CD4-positive, alpha-beta T cell (primary cell): ENCODE measurements around the gene SPAG9. TPM values are rescaled to one million over a fixed set of nuclear protein-coding genes. Genes with fewer than 3 reads are reported as not detected.

Source experiments
- ATAC-seq: fragments of 200-7000 bp; cut with Tn5 transposase; one replicate; pipeline ENCODE4 v1.10.0; 2022; ENCODE audit warnings: mild to moderate bottlenecking; ENCODE audit not compliant: poor library complexity
- CTCF ChIA-PET: fragments of 350-600 bp; sonication (Branson Sonifier 250); formaldehyde crosslinking; loops from one replicate; lab custom pipeline; 2021; ENCODE audit warnings: antibody characterized with exemption, inconsistent platforms; lab: Charles Lee
- POLR2A ChIA-PET: fragments of 350-600 bp; sonication (Branson Sonifier 250); formaldehyde crosslinking; loops from one replicate; lab custom pipeline; 2021; ENCODE audit warnings: antibody characterized with exemption, inconsistent platforms; lab: Charles Lee
- DNase-seq, 14 experiments: peaks; one replicate each; pipeline ENCODE4 v3.0.0-alpha.2; 2013 to 2020; ENCODE audit warnings: mixed read lengths in 2 of 14
- H3K27ac ChIP-seq, 2 donors: one replicate each; pipeline versions ENCODE4 v1.5.1 to v1.7.0; 2013; ENCODE audit warnings: low read length in 2 of 2, low read depth in 1 of 2, mild to moderate bottlenecking in 1 of 2
- H3K27me3 ChIP-seq, 2 experiments: 1 replicate in 1 of 2; 2 replicates in 1 of 2; pipeline versions ENCODE4 v1.6.1 to v1.7.0; 2013; ENCODE audit warnings: low read length in 2 of 2, control low read depth in 1 of 2, mild to moderate bottlenecking in 1 of 2, moderate library complexity in 1 of 2; ENCODE audit not compliant: insufficient read depth in 2 of 2, control insufficient read depth in 1 of 2
- H3K36me3 ChIP-seq: one replicate; pipeline ENCODE4 v1.6.1; 2013; ENCODE audit warnings: low read length, control low read depth; ENCODE audit not compliant: insufficient read depth
- H3K4me1 ChIP-seq: one replicate; pipeline ENCODE4 v1.6.1; 2013; ENCODE audit warnings: low read length, control low read depth; ENCODE audit not compliant: insufficient read depth
- H3K4me3 ChIP-seq: one replicate; pipeline ENCODE4 v1.5.1; 2013; ENCODE audit warnings: mild to moderate bottlenecking, low read length, moderate library complexity
- H3K9me3 ChIP-seq, 2 experiments: 1 replicate in 1 of 2; 2 replicates in 1 of 2; pipeline versions ENCODE4 v1.6.1 to v1.7.0; 2013; ENCODE audit warnings: low read length in 2 of 2, mild to moderate bottlenecking in 2 of 2, control low read depth in 1 of 2, moderate library complexity in 1 of 2; ENCODE audit not compliant: control insufficient read depth in 1 of 2, insufficient read depth in 1 of 2
- H3K27ac Mint-ChIP-seq: one replicate; pipeline ENCODE4 v1.8.0; 2020; ENCODE audit warnings: mixed read lengths
- H3K27me3 Mint-ChIP-seq: one replicate; pipeline ENCODE4 v1.8.0; 2021; ENCODE audit warnings: mixed read lengths
- H3K36me3 Mint-ChIP-seq: one replicate; pipeline ENCODE4 v1.8.0; 2021; ENCODE audit warnings: low read depth, mixed read lengths
- H3K4me1 Mint-ChIP-seq: one replicate; pipeline ENCODE4 v1.8.0; 2021; ENCODE audit warnings: low read depth, mixed read lengths
- H3K4me3 Mint-ChIP-seq: one replicate; pipeline ENCODE4 v1.8.0; 2020; ENCODE audit warnings: mild to moderate bottlenecking, mixed read lengths
- H3K9me3 Mint-ChIP-seq: one replicate; pipeline ENCODE4 v1.8.0; 2020; ENCODE audit warnings: mixed read lengths
- intact Hi-C, 2 experiments: fragments of 100-400 bp; cut with DNase I in 1 of 2; cut with micrococcal nuclease in 1 of 2; formaldehyde crosslinking; loops; one replicate each; pipeline versions ENCODE4 v1.15.1 to v1.9.0; 2023 to 2025; cut with DNase I, micrococcal nuclease
- total RNA-seq, 174 experiments: library from RNA in 2 of 174; stranded (reverse) in 2 of 174; gene quantifications; one replicate each; pipeline ENCODE4 v1.2.3 and lab custom pipeline; 2021 to 2026
- TF ChIP-seq, protein P1 (sequence below): fragments of 200-600 bp; IDR thresholded peaks from one replicate; pipeline ENCODE4 v1.8.0; 2022; ENCODE audit warnings: antibody characterized with exemption, mild to moderate bottlenecking

The SPAG9 gene
- total RNA-seq, 2 experiments from 2014 or later, result 60.2 to 64.6 TPM

DNA sequence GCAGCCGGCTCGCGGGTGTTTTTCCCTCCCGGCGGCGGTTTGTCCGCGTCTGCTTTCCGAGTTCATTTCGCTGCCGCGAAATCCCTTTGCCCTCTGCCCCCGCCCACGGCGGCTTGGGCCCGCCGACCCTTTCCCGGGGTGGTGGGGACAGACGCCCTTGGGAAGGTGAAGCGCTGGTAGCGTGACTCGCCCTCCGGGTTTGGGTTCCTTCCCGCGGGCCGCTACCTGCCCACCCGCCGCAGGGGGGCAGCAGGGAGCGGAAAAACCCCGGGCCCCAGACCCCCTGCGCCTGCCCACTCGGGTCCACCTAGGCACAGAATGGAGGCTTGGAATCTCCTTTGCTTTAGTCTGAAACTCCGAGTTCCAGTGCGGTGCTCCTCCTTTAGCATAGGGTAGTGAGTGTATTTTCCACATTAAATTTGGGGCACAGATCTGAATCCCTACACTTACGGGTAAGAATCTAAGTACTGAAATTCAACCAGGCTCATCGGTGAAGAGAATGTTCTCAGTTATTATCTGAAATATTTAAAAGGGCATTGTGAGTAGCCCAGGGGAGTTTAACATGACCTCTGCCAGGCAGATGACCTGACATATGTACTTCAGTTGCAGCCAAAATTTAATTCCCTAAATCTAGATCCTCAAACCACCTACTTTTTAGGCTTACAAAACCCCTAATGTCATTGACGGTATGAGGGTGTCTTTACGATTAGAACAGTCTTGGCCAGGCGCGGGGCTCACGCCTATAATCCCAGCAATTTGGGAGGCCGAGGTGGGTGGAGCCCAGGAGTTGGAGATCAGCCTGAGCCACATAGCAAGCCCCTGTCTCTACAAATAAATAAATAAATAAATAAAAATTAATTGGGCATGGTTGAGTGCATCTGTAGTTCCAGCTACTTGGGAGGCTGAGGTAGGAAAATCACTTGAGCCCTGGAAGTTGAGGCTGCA is 46.6 kb upstream of the SPAG9 start:
- H3K4me3 ChIP-seq, result peak overlapping the region; percentile 76
- peaks cover 54% of the 10 kb centered on the region for H3K36me3 Mint-ChIP-seq
- DNase-seq (peak; percentile 31 to 77 (median 52)), ATAC-seq (peak; percentile 67)
- TF ChIP-seq, protein P1, sequence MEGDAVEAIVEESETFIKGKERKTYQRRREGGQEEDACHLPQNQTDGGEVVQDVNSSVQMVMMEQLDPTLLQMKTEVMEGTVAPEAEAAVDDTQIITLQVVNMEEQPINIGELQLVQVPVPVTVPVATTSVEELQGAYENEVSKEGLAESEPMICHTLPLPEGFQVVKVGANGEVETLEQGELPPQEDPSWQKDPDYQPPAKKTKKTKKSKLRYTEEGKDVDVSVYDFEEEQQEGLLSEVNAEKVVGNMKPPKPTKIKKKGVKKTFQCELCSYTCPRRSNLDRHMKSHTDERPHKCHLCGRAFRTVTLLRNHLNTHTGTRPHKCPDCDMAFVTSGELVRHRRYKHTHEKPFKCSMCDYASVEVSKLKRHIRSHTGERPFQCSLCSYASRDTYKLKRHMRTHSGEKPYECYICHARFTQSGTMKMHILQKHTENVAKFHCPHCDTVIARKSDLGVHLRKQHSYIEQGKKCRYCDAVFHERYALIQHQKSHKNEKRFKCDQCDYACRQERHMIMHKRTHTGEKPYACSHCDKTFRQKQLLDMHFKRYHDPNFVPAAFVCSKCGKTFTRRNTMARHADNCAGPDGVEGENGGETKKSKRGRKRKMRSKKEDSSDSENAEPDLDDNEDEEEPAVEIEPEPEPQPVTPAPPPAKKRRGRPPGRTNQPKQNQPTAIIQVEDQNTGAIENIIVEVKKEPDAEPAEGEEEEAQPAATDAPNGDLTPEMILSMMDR, result peak; percentile 87
- ChIA-PET CTCF (interaction anchor here (1.2 kb wide), 1 partner anchor 14 kb away, joined by 3 read pairs; the partner anchor contains the start of gene NME1), POLR2A (interaction anchor here (1.3 to 2.1 kb wide), 6 partner anchors 14 to 301 kb away, joined by 3 to 16 read pairs (median 4); partner anchors contain the start of genes NME1, SPAG9 and TOB1)
- no peaks in the 10 kb centered on the region for H3K9me3 Mint-ChIP-seq
- peak overlapping the region; percentile 38 for H3K27ac Mint-ChIP-seq
- intact Hi-C loops, result loop anchor here (5.0 kb wide), 4 partner anchors 90 to 460 kb away; partner anchors contain the start of genes ANKRD40 (in 1 of the 2), MBTD1 (in 1 of the 2) and UTP18 (in 1 of the 2)
- H3K36me3 ChIP-seq, result peaks cover 29% of the 10 kb centered on the region
- peak overlapping the region; percentile 50 to 65 for H3K27ac ChIP-seq
- no peaks in the 10 kb centered on the region for H3K27me3 ChIP-seq
- peak overlapping the region; percentile 69 for H3K4me3 Mint-ChIP-seq
- no peaks in the 10 kb centered on the region for H3K27me3 Mint-ChIP-seq
- peaks cover 20% of the 10 kb centered on the region for H3K4me1 ChIP-seq
- no peaks in the 10 kb centered on the region for H3K9me3 ChIP-seq
- H3K4me1 Mint-ChIP-seq, result peaks cover 20% of the 10 kb centered on the region

- ATAC-seq (peak; percentile 69), DNase-seq (peak; percentile 24 to 83 (median 50))
- H3K4me1 Mint-ChIP-seq, result peaks cover 20% of the 10 kb centered on the region
- H3K27me3 Mint-ChIP-seq, result no peaks in the 10 kb centered on the region
- H3K4me3 ChIP-seq, result peak within 1 kb of the TSS; percentile 76
- CTCF ChIA-PET, result interaction anchor here (1.2 to 1.6 kb wide), 2 partner anchors 12 to 13 kb away, joined by 3 to 5 read pairs; partner anchors contain the start of gene NME1
- H3K9me3 ChIP-seq, result no peaks in the 10 kb centered on the region
- peak within 1 kb of the TSS; percentile 93 for H3K27ac Mint-ChIP-seq
- H3K27me3 ChIP-seq, result no peaks in the 10 kb centered on the region
- TF ChIP-seq, protein P1, result no peak
- intact Hi-C loops, result loop anchor here (5.0 kb wide), 4 partner anchors 91 to 459 kb away; partner anchors contain the start of genes ANKRD40 (in 1 of the 2), MBTD1 (in 1 of the 2) and UTP18 (in 1 of the 2)
- peaks cover 54% of the 10 kb centered on the region for H3K36me3 Mint-ChIP-seq
- H3K36me3 ChIP-seq, result peaks cover 33% of the 10 kb centered on the region
- H3K4me3 Mint-ChIP-seq, result peak within 1 kb of the TSS; percentile 95
- H3K27ac ChIP-seq, result peak within 1 kb of the TSS; percentile 50 to 70
- POLR2A ChIA-PET, result interaction anchor here (0.9 to 2.1 kb wide), 8 partner anchors 12 to 384 kb away, joined by 3 to 16 read pairs (median 4); partner anchors contain the start of genes NME1, SPAG9 and TOB1
- peaks cover 20% of the 10 kb centered on the region for H3K4me1 ChIP-seq
- no peaks in the 10 kb centered on the region for H3K9me3 Mint-ChIP-seq
Observed at GRCh38 chr17:51166198-51166986, 45.7 kb upstream of the SPAG9 start, which contains the start of gene NME2. NME2 (plus strand) TSS chr17:51166411; CDS start chr17:51166831, 420 bp downstream.
